Prostate gland (tissue), 2 donors: ENCODE results near the gene SLC17A7. TPM values are rescaled to one million over a fixed set of nuclear protein-coding genes. Genes with fewer than 3 reads are reported as not detected.

Experiments used
- DNase-seq: peaks from one replicate; pipeline ENCODE4 v3.0.0-alpha.2; 2019; ENCODE audit warnings: low spot score
- H3K27ac ChIP-seq, 2 donors: fragments of 200-600 bp; sonication (generic); 2 replicates each; pipeline ENCODE4 v1.5.1; 2017 to 2019
- H3K27me3 ChIP-seq: fragments of 200-600 bp; sonication (generic); replicated peaks from 2 replicates; pipeline ENCODE4 v1.5.1; 2019; ENCODE audit not compliant: insufficient read depth
- H3K36me3 ChIP-seq, 2 donors: fragments of 200-600 bp; sonication (generic); 1 replicate in 1 of 2; 2 replicates in 1 of 2; pipeline versions ENCODE4 v1.5.1 to v1.8.1; 2017 to 2019
- H3K4me1 ChIP-seq: fragments of 200-600 bp; sonication (generic); replicated peaks from 2 replicates; pipeline ENCODE4 v1.5.1; 2019
- H3K4me3 ChIP-seq, 2 donors: fragments of 200-600 bp; sonication (generic); 2 replicates each; pipeline ENCODE4 v1.5.1; 2017 to 2019
- H3K9me3 ChIP-seq: fragments of 200-600 bp; sonication (generic); 2 replicates; pipeline ENCODE4 v1.5.1; 2017
- CTCF ChIP-seq, 4 experiments: fragments of 200-600 bp in 2 of 4; fragments of 450-650 bp in 2 of 4; sonication (generic) in 2 of 4; IDR thresholded peaks; 1 replicate in 3 of 4; 2 replicates in 1 of 4; pipeline ENCODE4 v1.5.1; 2016 to 2019; ENCODE audit warnings: antibody characterized with exemption in 4 of 4, mild to moderate bottlenecking in 2 of 4, moderate library complexity in 2 of 4
- POLR2A ChIP-seq: fragments of 450-650 bp; IDR thresholded peaks from one replicate; pipeline ENCODE4 v1.6.1; 2016; ENCODE audit warnings: antibody characterized with exemption, mild to moderate bottlenecking
- POLR2AphosphoS5 ChIP-seq: sonication (generic); formaldehyde crosslinking; IDR thresholded peaks from one replicate; pipeline ENCODE4 v1.6.1; 2017; ENCODE audit warnings: antibody characterized with exemption
- WGBS: methylation state at CpG from one replicate; pipeline ENCODE4 v1.1.5; 2018; 5-methylcytosine and 5-hydroxymethylcytosine counted together
- intact Hi-C: fragments of 100-400 bp; cut with DNase I; formaldehyde crosslinking; loops from one replicate; pipeline ENCODE4 v1.14.2; 2022
- total RNA-seq, 2 donors: library from RNA; depleted of rRNA; stranded (reverse); fragments of >200 nt; gene quantifications; one replicate each; pipeline ENCODE4 v1.1.0, GENCODE V29; 2016

Gene SLC17A7
- total RNA-seq = under 1 TPM; 0.09 to 0.40 TPM

DNA sequence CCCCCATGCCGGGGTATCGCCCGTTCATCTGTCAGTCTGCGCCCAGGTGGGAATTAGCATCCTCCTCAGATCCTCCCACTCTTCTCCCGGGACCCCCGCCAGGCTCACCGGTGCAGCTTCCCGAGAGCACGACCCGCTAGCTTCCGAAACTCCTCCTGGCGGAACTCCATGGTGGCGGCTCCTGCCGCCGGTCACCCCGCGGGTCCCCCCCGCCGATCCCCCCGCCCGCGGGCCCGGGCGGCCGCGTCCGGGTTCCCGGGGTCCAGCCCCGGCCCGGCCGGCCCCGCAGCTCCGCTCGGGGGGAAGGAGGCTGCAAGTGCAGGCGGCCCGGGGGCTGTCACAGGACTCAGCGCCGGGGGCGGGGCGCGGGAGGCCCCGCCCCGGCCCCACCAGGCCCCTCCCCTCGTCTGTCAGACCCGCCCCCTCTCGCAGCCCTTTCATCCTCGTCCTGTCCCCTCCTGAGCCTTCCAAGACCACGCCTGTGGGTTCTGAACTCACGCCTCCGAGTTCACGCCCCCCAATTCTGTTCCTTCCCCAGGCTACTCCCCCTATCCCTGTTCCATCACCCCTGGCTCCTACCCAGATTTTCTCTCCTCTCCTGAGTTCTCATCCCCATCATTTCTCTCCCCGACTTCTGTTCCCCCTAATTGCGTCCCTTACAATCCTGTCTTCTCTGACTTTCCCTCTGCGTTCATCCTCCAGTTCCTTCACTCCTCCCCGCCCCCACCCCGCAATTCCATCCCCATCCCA is at the start of gene SLC17A7:
SLC17A7 (minus strand) TSS at position 318 of the 750 bp plus-strand sequence; CDS start at position 170, 148 bp downstream.
- intact Hi-C loops = loop anchor here (5.0 kb wide), 1 partner anchor 214 kb away; no protein-coding TSS in a partner anchor

GRCh38 chr19:49490287-49491029 is 49.1 kb upstream of the SLC17A7 start:
- intact Hi-C loops = no loop called here
- no peak for DNase-seq
- Histone ChIP-seq H3K4me3 (no peak overlapping the region), H3K9me3 (no peaks in the 10 kb centered on the region), H3K27me3 (no peaks in the 10 kb centered on the region), H3K36me3 (peaks cover 23 to 26% of the 10 kb centered on the region in 2 donors), H3K27ac (peak overlapping the region in 1 of 2 donors; percentile 88), H3K4me1 (peaks cover 17% of the 10 kb centered on the region)
- WGBS = 84% methylated on average over 27 of the region's 27 CpGs
- TF ChIP-seq POLR2AphosphoS5 (no peak), CTCF (IDR thresholded peaks at IDR 0.05) (no peak), POLR2A (no peak)

More for the DNA sequence above, at the start of gene SLC17A7:
- Histone ChIP-seq H3K27ac (no peak within 1 kb of the TSS), H3K9me3 (no peaks in the 10 kb centered on the region), H3K4me1 (no peaks in the 10 kb centered on the region), H3K27me3 (peaks cover 18% of the 10 kb centered on the region), H3K36me3 (no peaks in the 10 kb centered on the region), H3K4me3 (peak within 1 kb of the TSS in 1 of 2 donors; percentile 4)
- DNase-seq = no peak
- TF ChIP-seq POLR2AphosphoS5 = no peak
- no peak for TF ChIP-seq POLR2A
- no peak for TF ChIP-seq CTCF (IDR thresholded peaks at IDR 0.05)
- WGBS = 3% methylated on average over 29 of the region's 56 CpGs

- no peak for DNase-seq
- H3K36me3 ChIP-seq = peaks cover 23 to 26% of the 10 kb centered on the region in 2 donors
- WGBS = 54% methylated on average over 15 of the region's 15 CpGs
- peak overlapping the region; percentile 80 to 98 for H3K4me3 ChIP-seq
- no peaks in the 10 kb centered on the region for H3K9me3 ChIP-seq
- no peak for TF ChIP-seq POLR2A
- no peak for TF ChIP-seq POLR2AphosphoS5
- no peak for TF ChIP-seq CTCF (IDR thresholded peaks at IDR 0.05)
- no peaks in the 10 kb centered on the region for H3K27me3 ChIP-seq
- H3K4me1 ChIP-seq = peaks cover 17% of the 10 kb centered on the region
- intact Hi-C loops = no loop called here
- peak overlapping the region; percentile 84 to 88 for H3K27ac ChIP-seq
Observed at GRCh38 chr19:49489601-49490167, 48.4 kb upstream of the SLC17A7 start.

DNA sequence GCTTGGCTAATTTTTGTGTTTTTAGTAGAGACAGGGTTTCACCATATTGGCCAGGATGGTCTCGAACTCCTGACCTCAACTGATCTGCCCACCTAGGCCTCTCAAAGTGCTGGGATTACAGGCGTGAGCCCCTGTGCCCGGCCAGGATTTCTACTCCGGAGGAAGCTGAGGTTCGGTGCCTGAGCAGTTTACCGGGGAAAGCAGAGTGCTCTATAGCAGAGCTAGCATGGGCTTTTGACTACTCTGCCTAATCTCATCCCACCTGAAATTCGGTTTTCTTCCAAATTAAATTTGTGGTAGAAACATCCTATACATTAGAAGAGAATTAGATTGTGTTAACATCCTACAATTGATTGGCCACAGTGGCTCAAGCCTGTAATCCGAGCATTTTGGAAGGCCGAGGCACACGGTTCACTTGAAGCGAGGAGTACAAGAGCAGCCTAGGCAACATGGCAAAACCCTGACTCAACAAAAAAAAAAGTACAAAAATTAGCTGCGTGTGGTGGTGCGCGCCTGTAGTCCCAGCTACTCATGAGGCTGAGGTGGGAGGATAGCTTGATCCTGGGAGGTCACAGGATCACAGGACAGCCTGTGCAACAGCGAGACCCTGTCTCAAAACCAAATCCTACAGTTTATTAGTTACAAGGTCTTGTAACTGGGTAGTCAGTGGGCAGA is 47.7 kb upstream of the SLC17A7 start:
- H3K27ac ChIP-seq = peak overlapping the region; percentile 84 to 88
- H3K4me3 ChIP-seq = peak overlapping the region; percentile 80 to 98
- WGBS = 20% methylated on average over 15 of the region's 15 CpGs
- DNase-seq = no peak
- H3K9me3 ChIP-seq = no peaks in the 10 kb centered on the region
- H3K27me3 ChIP-seq = no peaks in the 10 kb centered on the region
- H3K36me3 ChIP-seq = peaks cover 23 to 26% of the 10 kb centered on the region in 2 donors
- peaks cover 17% of the 10 kb centered on the region for H3K4me1 ChIP-seq
- intact Hi-C loops = no loop called here
- TF ChIP-seq CTCF (IDR thresholded peaks at IDR 0.05) (no peak), POLR2AphosphoS5 (no peak), POLR2A (no peak)
